Stimulated activated CD4-positive, alpha-beta T cell treated with anti-CD3 and anti-CD28 coated beads, Interleukin-15, amount 100 ng/mL, for 24 hours (primary cell): ENCODE results near the gene LZTS2.
"Not testable (repeated sequence)": the region's sequence is repeated elsewhere in the genome, so short reads cannot be mapped to it uniquely, and the experiment has no call there.

ENCODE experiments used
- DNase-seq: peaks from one replicate; pipeline ENCODE4 v3.0.0-alpha.2; 2020

The LZTS2 gene

GRCh38 chr10:100999742-101000126 is at the start of gene LZTS2:
Gene LZTS2, plus strand, starts transcription at chr10:100999808. Its CDS starts 2,731 bp downstream, at chr10:101002539.
- no peak for DNase-seq

- DNase-seq, result no peak
Measured at GRCh38 chr10:100960251-100960650, 39.4 kb upstream of the LZTS2 start.

GRCh38 chr10:100962351-100963080 is 37.1 kb upstream of the LZTS2 start:
- no peak for DNase-seq

GRCh38 chr10:100963826-100964225 is 35.8 kb upstream of the LZTS2 start:
- no peak for DNase-seq

GRCh38 chr10:100965820-100966219 is 33.8 kb upstream of the LZTS2 start:
- no peak for DNase-seq

- no peak for DNase-seq
Measured at GRCh38 chr10:100966887-100967286, 32.7 kb upstream of the LZTS2 start.

GRCh38 chr10:100967332-100967731 is 32.3 kb upstream of the LZTS2 start:
- DNase-seq, result no peak

- no peak for DNase-seq
Measured at GRCh38 chr10:100968062-100968736, 31.4 kb upstream of the LZTS2 start.

- DNase-seq, result no peak
Measured at GRCh38 chr10:100968863-100969186, 30.8 kb upstream of the LZTS2 start.

GRCh38 chr10:100969187-100970075 is 30.2 kb upstream of the LZTS2 start, which contains the start of gene SEMA4G:
Gene SEMA4G, plus strand, starts transcription at chr10:100969504. Its CDS starts 3,409 bp downstream, at chr10:100972913.
- peak; percentile 52 for DNase-seq

GRCh38 chr10:100970076-100970913 is 29.3 kb upstream of the LZTS2 start:
- DNase-seq, result peak; percentile 26

GRCh38 chr10:100970914-100971811 is 28.4 kb upstream of the LZTS2 start:
- no peak for DNase-seq

GRCh38 chr10:100972115-100972903 is 27.3 kb upstream of the LZTS2 start:
- DNase-seq, result no peak

GRCh38 chr10:100972904-100973535 is 26.6 kb upstream of the LZTS2 start:
- DNase-seq, result no peak

- not testable (repeated sequence) for DNase-seq
Measured at GRCh38 chr10:100975397-100975796, 24.2 kb upstream of the LZTS2 start.

- no peak for DNase-seq
Measured at GRCh38 chr10:100976906-100977305, 22.7 kb upstream of the LZTS2 start.

GRCh38 chr10:100977436-100977835 is 22.2 kb upstream of the LZTS2 start:
- no peak for DNase-seq

GRCh38 chr10:100978121-100978900 is 21.3 kb upstream of the LZTS2 start:
- no peak for DNase-seq

- DNase-seq, result no peak
Measured at GRCh38 chr10:100978901-100979195, 20.8 kb upstream of the LZTS2 start.
